ENCODE measurements around the gene ARHGAP6.
A peak's percentile ranks its signal among the peaks of the same experiment; 100 is the strongest.

ARHGAP6 gene

DNA sequence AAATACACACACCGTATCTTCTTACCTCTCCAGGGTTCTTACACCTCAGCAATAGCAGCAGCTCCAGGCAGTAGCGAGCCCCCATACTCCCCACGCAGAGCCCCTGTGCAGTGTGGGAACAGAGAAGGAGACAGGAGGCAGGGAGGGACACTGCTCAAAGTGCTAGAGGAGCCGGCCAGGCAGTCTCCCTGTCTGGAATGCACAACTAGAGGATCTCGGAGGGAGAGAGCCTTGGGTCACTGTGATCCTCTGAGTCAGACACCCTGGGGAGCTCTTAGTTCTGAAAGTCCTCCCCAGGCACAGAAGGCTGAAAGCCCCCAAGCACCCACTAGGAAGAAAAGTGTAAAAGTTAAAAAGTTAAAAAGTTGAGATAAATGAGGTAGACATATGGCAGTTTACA, 356.5 kb downstream of the ARHGAP6 start:
- peak; percentile 40 for DNase-seq (ENCODE audit: low read depth, low spot score)

DNA sequence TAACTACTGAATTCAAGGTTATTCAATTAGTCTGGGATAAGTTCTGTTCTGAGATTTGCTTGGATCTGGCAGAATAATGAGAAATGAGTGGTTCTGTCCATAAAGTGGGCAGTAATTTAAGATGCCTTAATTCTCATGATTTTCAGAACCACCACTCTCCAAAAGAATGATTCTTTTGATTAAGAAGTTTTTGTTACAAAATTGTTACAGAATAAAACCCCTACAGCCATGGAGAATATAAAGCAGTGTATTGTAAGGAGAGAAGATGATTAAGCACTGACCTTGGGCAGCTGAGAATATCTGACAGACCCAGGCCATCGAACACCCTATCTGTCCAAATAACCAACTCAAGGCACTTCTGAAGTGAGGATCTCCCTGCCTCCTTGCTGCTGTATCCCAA, 360.1 kb downstream of the ARHGAP6 start:
- no peak for DNase-seq (ENCODE audit: low read depth, low spot score)

- DNase-seq (ENCODE audit: low read depth, low spot score) = peak; percentile 32
These were observed 360.9 kb downstream of the ARHGAP6 start for GRCh38 chrX:11304829-11305228.

DNA sequence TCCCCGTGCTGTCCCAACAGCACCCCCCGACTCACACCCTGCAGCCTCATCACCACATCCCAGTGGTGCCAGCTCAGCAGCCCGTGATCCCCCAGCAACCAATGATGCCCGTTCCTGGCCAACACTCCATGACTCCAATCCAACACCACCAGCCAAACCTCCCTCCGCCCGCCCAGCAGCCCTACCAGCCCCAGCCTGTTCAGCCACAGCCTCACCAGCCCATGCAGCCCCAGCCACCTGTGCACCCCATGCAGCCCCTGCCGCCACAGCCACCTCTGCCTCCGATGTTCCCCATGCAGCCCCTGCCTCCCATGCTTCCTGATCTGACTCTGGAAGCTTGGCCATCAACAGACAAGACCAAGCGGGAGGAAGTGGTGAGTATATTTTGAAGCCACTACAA, 367.1 kb downstream of the ARHGAP6 start:
- DNase-seq (ENCODE audit: low read depth, low spot score) = no peak

- DNase-seq (ENCODE audit: low read depth, low spot score) = no peak
These were observed 369.7 kb downstream of the ARHGAP6 start for GRCh38 chrX:11296051-11296450.

GRCh38 chrX:11293113-11293512, 372.6 kb downstream of the ARHGAP6 start, which contains the start of gene AMELX:
Gene AMELX (plus strand): TSS chrX:11293413. CDS start chrX:11294789, 1,376 bp downstream.
- DNase-seq (ENCODE audit: low read depth, low spot score) = no peak

- DNase-seq (ENCODE audit: low read depth, low spot score) = no peak
These were observed 375.2 kb downstream of the ARHGAP6 start for GRCh38 chrX:11290416-11291102.

DNA sequence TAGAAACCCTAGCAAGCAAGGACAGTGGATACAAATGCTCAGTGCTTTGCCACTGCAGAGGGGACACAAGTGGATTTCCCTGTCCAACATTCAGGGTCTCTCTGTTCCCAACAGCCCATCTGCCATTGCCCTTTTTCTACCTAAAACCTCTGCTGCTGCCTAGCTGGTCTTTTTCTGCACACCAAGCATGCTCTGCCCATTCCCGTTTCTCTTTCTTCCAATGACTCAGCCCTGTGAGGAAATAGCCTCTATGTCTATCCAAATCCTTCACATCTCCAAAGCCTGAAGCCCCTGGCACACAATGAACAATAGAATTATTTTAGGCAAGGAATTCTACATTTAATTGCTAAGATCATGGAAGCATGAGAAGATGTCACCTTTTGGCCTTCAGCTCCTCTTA, 378.2 kb downstream of the ARHGAP6 start:
- peak; percentile 14 for DNase-seq (ENCODE audit: low read depth, low spot score)

- no peak for DNase-seq (ENCODE audit: low read depth, low spot score)
These were observed 380.1 kb downstream of the ARHGAP6 start for GRCh38 chrX:11285651-11286050.

DNA sequence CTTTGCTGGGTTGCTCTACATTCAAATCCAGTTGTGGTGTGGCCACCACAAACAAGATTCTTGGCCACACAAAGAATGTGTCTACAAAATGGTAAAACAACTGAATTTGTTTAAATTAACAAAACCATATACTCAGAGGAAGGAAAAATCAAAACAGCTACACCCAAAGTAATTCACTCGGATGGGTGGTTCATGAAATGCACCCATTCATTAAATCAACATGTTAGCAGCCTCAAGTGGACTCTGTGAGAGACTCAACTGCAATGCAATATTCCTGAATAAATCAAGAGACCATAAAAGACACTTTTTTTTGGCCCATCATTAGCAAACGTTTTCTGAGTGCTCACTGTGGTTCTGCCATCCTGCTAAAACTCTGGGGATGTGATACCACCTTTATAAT, 383.7 kb downstream of the ARHGAP6 start:
- no peak for DNase-seq (ENCODE audit: low read depth, low spot score)

- no peak for DNase-seq (ENCODE audit: low read depth, low spot score)
These were observed 392.2 kb downstream of the ARHGAP6 start for GRCh38 chrX:11273544-11273943.

- DNase-seq (ENCODE audit: low read depth, low spot score) = no peak
These were observed 392.9 kb downstream of the ARHGAP6 start for GRCh38 chrX:11272863-11273262.

DNA sequence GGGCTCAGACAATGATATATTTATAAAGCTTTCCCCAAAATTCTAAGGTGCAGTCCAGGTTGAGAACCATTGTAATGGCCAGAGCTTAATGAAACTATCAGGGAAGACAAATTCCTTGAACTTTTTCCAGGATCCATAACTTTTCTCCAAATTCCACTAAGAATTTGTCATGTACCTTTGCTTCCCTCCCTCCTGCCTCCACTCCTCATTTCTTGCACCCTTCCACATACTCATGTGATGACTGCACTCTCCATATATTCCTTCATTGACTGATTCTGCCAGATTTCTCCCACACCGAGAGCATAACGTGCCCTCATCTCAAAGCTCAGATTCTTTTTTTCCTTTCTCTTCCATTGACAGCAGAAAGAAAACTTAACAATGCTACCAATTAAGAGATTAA, 393.4 kb downstream of the ARHGAP6 start:
- DNase-seq (ENCODE audit: low read depth, low spot score) = no peak

DNA sequence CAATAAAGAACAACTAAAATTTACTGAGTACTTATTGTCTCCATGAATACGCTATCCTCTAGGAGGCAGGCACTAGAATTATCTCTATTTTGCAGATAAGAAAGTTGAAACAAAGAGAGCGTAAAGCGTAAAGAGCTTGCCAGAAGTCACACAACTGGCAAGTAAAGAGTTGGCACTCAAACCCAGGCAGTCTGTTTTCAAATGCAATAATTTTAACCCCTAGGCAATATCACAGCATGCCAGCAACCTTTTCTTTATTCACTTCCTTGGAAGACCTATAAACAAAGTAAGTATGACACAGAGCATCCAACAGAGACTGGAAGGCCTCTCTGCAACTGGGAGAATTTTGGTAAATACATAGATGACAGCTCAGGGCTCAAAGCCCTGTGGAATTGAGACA, 395.7 kb downstream of the ARHGAP6 start:
- DNase-seq (ENCODE audit: low read depth, low spot score) = peak; percentile 4

GRCh38 chrX:11269006-11269405, 396.7 kb downstream of the ARHGAP6 start:
- no peak for DNase-seq (ENCODE audit: low read depth, low spot score)

DNA sequence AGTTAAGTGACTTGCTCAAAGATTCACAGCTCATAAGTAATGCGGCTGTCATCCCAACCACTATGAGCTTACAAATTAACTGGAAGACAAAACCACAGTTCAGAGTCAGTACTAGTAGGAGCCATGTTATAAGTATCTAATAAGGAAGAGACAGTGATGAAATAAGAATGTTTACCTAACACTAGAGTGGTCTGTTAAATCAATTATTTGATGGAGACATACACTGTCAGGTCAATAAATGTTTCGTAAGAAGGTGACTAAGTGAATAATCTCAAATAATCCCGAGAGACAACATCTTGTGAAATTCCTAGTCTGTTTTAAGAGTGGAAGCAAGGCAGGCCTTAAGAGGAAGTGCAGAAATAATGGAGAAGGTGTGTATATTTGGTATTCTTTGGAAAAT, 398.3 kb downstream of the ARHGAP6 start:
- no peak for DNase-seq (ENCODE audit: low read depth, low spot score)

DNA sequence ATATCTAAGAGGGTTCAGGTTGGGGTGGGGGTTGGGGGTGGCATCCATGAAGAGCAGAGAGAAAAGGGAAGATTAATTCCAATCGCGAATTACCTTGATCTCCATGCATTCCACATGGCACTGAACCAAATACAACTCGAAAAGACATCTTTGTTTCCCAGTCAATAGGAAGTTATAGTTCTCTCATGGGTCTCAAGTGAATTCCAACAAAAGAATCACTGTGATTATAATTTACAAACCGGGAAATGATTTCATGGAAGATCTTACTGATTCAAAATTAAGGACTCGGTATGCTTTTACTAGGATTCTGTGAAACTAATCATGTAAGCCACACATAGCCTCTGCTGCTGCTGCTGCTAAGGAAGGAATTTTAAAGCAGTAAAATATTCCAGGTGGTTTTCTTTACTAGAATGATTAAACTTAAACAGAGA, 399.1 kb downstream of the ARHGAP6 start:
- no peak for DNase-seq (ENCODE audit: low read depth, low spot score)

- DNase-seq (ENCODE audit: low read depth, low spot score) = no peak
These were observed 400.4 kb downstream of the ARHGAP6 start for GRCh38 chrX:11265352-11265751.

GRCh38 chrX:11264925-11265324, 400.8 kb downstream of the ARHGAP6 start:
- no peak for DNase-seq (ENCODE audit: low read depth, low spot score)

DNA sequence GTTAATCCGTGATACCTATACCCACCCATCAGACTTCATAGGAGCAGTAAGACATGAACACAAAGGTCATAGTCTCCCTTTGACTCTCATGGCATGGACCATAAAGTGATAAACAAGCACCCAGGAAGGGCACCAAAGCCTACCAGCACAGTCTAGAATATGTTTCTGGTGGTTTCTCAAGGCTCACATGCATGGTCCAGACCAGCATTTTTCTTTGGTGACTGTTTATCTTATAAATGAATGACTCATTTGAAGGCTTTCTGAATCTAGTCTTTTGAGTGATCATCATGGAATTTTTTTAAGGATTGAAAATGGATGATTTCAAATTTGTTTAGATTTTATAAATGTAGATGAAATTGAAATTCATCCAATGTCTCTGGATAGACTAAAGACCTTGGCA, 404.5 kb downstream of the ARHGAP6 start:
- DNase-seq (ENCODE audit: low read depth, low spot score) = no peak

DNA sequence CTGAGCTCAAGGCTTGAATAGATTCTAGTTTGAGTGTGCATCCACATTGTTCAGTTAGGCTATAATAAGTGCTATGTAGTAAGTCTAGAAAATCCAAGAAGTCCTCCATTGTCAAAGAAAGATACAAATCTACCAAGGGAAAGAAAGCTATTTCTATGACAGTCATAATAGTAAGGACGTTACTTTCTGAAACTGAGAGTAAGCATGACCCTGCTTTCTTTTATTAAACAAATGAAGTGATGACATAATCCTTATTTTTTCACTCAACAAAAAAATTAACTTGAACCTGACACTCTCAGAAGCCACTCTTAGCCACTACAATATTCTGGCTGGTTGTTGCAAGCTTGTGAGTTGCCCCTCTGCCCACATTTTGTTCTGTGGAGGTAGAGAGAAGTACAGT, 406.3 kb downstream of the ARHGAP6 start:
- DNase-seq (ENCODE audit: low read depth, low spot score) = no peak

DNA sequence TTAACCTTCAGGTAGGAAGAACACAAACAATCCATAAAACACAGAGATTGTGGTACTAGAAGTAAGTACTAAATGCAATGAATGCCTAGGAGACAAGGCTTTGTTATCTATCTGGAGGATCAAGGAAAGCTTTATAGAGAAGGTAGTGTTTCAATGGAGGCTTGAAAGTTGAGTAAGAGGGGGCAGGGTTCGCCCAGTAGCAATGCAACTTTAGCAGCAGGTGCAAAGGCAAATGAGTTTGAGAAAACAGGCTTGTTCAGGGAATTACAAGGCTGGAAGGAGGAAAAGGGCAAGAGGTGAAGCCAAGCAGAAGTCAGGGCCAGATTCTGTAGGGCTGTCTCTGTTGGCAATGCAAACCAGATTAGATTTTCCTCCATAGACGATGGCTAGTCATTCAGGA, 408.0 kb downstream of the ARHGAP6 start:
- peak; percentile 28 for DNase-seq (ENCODE audit: low read depth, low spot score)

- DNase-seq (ENCODE audit: low read depth, low spot score) = no peak
These were observed 408.4 kb downstream of the ARHGAP6 start for GRCh38 chrX:11257290-11257689.
